ENCODE measurements around the gene WDR74. TPM values are rescaled to one million over a fixed set of nuclear protein-coding genes. Genes with fewer than 3 reads are reported as not detected.

Gene WDR74
- total and polyA plus RNA-seq, 9 of the 15 experiments (the other 6 are each of a cell fraction or from before 2014, with no cell fraction given): 32.7 to 210 (median 114) TPM

GRCh38 chr11:62791501-62792201 is 47.7 kb downstream of the WDR74 start, which contains the start of gene TMEM223 (continued):
- TF ChIP-seq GTF2F1 (IDR thresholded peaks at IDR 0.05; ENCODE audit: low read depth, low read length) (no peak), RCOR1 (IDR thresholded peaks at IDR 0.05; ENCODE audit: borderline replicate concordance in 1 of 2, low read depth in 2 of 2, low read length in 2 of 2) (no peak), EGR1 (conservative IDR thresholded peaks at IDR 0.05) (peak; percentile 83), MCM7 (IDR thresholded peaks at IDR 0.05) (no peak), ZNF140 (CRISPR knock-in tag; IDR thresholded peaks at IDR 0.05) (no peak), ARNT (IDR thresholded peaks at IDR 0.05) (no peak), ZNF407 (IDR thresholded peaks at IDR 0.05; ENCODE audit: low read depth) (no peak), PHF8 (IDR thresholded peaks at IDR 0.05; ENCODE audit: borderline replicate concordance, low read length) (peak; percentile 94), ZNF277 (CRISPR knock-in tag; IDR thresholded peaks at IDR 0.05; ENCODE audit: borderline replicate concordance) (no peak), ARID2 (IDR thresholded peaks at IDR 0.05) (no peak), ZNF444 (CRISPR knock-in tag; IDR thresholded peaks at IDR 0.05) (no peak), RERE (CRISPR knock-in tag; IDR thresholded peaks at IDR 0.05; ENCODE audit: borderline replicate concordance) (no peak), MAZ (CRISPR knock-in tag; conservative IDR thresholded peaks at IDR 0.05 in 1 of 2, IDR thresholded peaks at IDR 0.05 in 1 of 2) (peak; percentile 91 to 92)

All from K562 (cell line).